ENCODE measurements around the gene FBXO3. TPM values are rescaled to one million over a fixed set of nuclear protein-coding genes. Genes with fewer than 3 reads are reported as not detected.
"Not testable (repeated sequence)": the region's sequence is repeated elsewhere in the genome, so short reads cannot be mapped to it uniquely, and the experiment has no call there.

Gene FBXO3
- total RNA-seq, 4 donors from 2014 or later, result 23.0 to 55.8 (median 30.8) TPM

GRCh38 chr11:33718440-33718839 is 55.9 kb downstream of the FBXO3 start:
- no peak for TF ChIP-seq CTCF (IDR thresholded peaks at IDR 0.05)
- ATAC-seq (ENCODE audit: low FRiP score) (no peak), DNase-seq (ENCODE audit: low spot score) (no peak)

- no peak for DNase-seq (ENCODE audit: low spot score)
- TF ChIP-seq CTCF (IDR thresholded peaks at IDR 0.05), result no peak
- no peak for ATAC-seq (ENCODE audit: low FRiP score)
Measured at GRCh38 chr11:33716243-33716642, 58.1 kb downstream of the FBXO3 start.

- ATAC-seq (ENCODE audit: low FRiP score) (no peak), DNase-seq (ENCODE audit: low spot score) (no peak)
- TF ChIP-seq CTCF (IDR thresholded peaks at IDR 0.05), result no peak
Measured at GRCh38 chr11:33713856-33714398, 60.4 kb downstream of the FBXO3 start.

- ATAC-seq (ENCODE audit: low FRiP score), result no peak
- no peak for DNase-seq (ENCODE audit: low spot score)
- no peak for TF ChIP-seq CTCF (IDR thresholded peaks at IDR 0.05)
Measured at GRCh38 chr11:33713151-33713855, 61.0 kb downstream of the FBXO3 start.

GRCh38 chr11:33712436-33712835 is 61.9 kb downstream of the FBXO3 start:
- ATAC-seq (ENCODE audit: low FRiP score) (no peak), DNase-seq (ENCODE audit: low spot score) (no peak)
- no peak for TF ChIP-seq CTCF (IDR thresholded peaks at IDR 0.05)

GRCh38 chr11:33709466-33709865 is 64.9 kb downstream of the FBXO3 start:
- no peak for TF ChIP-seq CTCF (IDR thresholded peaks at IDR 0.05)
- DNase-seq (ENCODE audit: low spot score) (no peak), ATAC-seq (ENCODE audit: low FRiP score) (no peak)

GRCh38 chr11:33708985-33709384 is 65.3 kb downstream of the FBXO3 start:
- ATAC-seq (ENCODE audit: low FRiP score), result no peak
- no peak for TF ChIP-seq CTCF (IDR thresholded peaks at IDR 0.05)

GRCh38 chr11:33707831-33708230 is 66.5 kb downstream of the FBXO3 start:
- DNase-seq (ENCODE audit: low spot score); ATAC-seq (ENCODE audit: low FRiP score): not testable (repeated sequence)

More at GRCh38 chr11:33708985-33709384, 65.3 kb downstream of the FBXO3 start:
- no peak for DNase-seq (ENCODE audit: low spot score)
